GM13976 (cell line): ENCODE measurements around the gene PSMD6.

ENCODE experiments used
- DNase-seq: peaks from one replicate; pipeline ENCODE4 v3.0.0; 2012; ENCODE audit warnings: low spot score
- in situ Hi-C: fragments of 300-500 bp; cut with MboI; formaldehyde crosslinking; loops from one replicate; pipeline ENCODE4 v1.12.0; 2022; ENCODE audit warnings: low sequenced_read_pairs, mixed read lengths, inconsistent platforms; ENCODE audit not compliant: unreplicated experiment
- TF ChIP-seq, protein P1 (sequence below): IDR thresholded peaks from 2 replicates; pipeline ENCODE4 v1.5.1; 2012; ENCODE audit warnings: borderline replicate concordance, mild to moderate bottlenecking; ENCODE audit not compliant: insufficient read depth; ENCODE audit errors: extremely low read depth, missing control alignments, control extremely low read depth

Gene PSMD6

DNA sequence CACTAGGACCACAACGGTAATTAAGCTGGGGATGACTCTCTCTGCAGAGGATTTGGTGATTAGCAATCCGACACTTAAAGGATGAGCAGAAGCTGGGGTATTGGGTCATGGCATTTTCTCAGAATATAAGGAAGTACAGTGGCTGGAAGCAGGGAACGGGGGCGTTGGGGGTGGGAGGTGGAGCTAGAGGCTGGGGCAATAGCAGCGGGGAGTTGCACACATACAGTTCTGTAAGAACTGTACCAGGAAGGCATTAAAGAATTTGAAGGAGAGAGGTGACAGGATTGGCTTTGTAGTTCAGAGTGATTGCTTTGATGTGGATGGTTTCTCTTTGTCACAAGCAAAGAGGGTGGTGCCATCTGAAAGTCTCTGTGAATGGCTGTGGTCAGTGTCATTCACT lies 28.2 kb downstream of the PSMD6 start:
- TF ChIP-seq, protein P1, sequence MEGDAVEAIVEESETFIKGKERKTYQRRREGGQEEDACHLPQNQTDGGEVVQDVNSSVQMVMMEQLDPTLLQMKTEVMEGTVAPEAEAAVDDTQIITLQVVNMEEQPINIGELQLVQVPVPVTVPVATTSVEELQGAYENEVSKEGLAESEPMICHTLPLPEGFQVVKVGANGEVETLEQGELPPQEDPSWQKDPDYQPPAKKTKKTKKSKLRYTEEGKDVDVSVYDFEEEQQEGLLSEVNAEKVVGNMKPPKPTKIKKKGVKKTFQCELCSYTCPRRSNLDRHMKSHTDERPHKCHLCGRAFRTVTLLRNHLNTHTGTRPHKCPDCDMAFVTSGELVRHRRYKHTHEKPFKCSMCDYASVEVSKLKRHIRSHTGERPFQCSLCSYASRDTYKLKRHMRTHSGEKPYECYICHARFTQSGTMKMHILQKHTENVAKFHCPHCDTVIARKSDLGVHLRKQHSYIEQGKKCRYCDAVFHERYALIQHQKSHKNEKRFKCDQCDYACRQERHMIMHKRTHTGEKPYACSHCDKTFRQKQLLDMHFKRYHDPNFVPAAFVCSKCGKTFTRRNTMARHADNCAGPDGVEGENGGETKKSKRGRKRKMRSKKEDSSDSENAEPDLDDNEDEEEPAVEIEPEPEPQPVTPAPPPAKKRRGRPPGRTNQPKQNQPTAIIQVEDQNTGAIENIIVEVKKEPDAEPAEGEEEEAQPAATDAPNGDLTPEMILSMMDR, result no peak
- no peak for DNase-seq
- in situ Hi-C loops, result no loop called here

DNA sequence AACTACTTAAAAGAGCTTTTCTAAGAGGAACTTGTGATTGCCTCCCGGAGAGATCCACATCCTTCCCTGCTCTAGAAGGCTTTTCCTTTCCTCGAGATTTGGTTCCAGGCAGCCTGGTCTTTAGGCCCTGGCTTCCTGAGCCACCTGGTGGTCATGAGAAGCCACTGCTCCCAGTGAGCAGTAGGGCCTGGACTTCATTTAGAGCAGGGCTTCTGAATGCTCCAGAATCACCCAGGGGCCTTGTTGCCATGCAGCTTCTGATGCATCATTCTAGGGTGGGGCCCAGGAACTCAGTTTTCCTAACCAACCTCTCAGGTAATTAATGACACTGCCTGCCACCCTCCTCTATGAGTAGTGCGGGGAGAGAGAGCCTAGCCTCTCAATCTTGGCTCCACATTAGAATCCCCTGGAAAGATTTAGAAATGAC lies 29.6 kb downstream of the PSMD6 start:
- in situ Hi-C loops, result no loop called here
- peak; percentile 71 for DNase-seq
- TF ChIP-seq, protein P1, result peak; percentile 74

DNA sequence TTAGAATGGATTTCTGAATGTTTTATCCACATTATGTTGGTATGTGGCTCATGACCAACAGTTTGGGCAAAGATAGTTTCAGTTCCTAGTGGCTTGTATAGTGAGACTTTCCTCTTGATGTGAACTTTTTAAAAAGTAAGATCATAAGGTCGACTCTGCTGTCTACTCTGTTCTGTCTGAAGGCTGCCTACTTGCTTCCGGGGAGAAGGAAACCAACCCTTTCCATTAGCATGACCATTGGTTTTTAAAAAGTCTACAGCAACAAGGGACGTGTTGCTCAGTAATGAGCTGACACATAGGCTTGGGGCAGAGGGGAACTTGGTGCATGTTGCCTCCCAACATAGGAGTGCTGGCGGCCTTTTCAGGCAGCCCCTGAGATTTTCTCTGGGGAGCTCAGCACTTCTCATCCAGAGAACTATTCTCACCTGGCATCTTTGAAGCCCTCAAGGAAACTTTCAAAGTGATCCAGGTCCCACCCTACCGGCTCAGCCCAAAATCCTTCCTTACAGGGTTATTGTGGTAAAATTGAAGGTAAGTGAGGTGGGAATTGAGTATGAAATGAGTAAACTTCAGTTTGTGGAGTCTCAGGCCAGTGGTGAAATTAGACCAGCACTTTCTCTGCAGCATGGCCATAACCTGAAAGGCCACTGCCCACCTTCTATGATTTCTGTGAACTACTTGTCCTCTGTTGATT lies 30.6 kb downstream of the PSMD6 start:
- in situ Hi-C loops, result no loop called here
- no peak for DNase-seq
- TF ChIP-seq, protein P1, result no peak

DNA sequence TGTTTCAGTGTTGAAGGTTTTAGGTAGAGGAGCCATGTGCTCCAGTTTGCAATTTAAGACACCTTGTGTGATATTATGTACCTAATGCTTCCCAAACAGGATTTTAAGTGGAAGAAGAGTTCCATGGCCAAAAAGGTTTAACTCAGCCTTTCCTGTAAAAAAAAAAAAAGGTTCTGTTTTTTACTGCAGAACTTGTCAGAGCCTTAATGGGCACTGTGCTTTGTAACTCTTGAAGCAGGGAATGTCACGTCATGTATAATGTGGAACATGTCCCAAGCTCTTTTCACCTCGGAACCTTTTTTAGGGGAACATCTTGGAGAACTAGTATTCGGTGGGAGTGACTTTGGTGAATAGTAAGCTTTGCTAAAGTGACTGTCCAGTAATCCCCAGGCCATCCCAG lies 31.6 kb downstream of the PSMD6 start:
- TF ChIP-seq, protein P1, result no peak
- in situ Hi-C loops, result no loop called here
- no peak for DNase-seq

DNA sequence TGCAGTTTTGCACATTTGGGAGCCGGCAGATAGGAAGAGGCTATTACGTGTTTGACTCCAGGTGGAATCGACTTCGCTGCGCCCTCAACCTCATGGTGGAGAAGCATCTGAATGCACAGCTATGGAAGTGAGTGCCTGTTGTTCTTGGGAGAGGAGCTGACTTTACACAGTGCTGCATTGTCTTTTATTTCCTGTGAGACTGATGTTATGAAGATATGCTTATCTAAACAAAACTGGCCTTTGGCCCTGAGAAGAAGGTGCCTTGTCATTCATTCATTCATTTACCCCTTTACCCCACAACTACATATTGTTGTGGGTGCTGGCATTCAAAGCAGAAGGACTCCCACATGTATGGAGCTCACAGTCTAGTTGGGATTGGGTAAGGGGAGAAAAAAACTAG lies 32.6 kb downstream of the PSMD6 start:
- in situ Hi-C loops, result no loop called here
- TF ChIP-seq, protein P1, result no peak
- no peak for DNase-seq

DNA sequence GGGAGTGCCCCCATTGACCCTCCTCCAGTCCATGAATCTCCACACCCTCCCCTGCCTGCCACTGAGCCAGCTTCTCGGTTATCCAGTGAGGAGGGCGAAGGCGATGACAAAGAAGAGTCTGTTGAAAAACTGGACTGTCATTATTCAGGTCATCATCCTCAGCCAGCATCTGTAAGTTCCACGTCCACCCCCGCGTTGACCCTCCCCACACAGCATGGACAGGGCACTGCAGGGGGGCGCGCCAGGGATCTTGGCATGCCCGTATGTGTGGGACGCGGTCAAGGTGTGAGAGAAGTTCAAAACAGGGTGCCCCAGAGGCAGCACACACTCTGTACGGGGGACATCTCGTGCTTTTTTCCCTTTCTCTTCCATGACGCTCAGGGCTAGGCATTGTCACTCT lies 33.1 kb downstream of the PSMD6 start:
- DNase-seq, result no peak
- TF ChIP-seq, protein P1, result no peak
- in situ Hi-C loops, result no loop called here
